Pancreas (tissue), 10 donors: ENCODE results near the gene CTCFL. TPM values are rescaled to one million over a fixed set of nuclear protein-coding genes. Genes with fewer than 3 reads are reported as not detected.

Experiments used
- ATAC-seq, 4 donors: fragments of 200-7000 bp; cut with Tn5 transposase; one replicate each; pipeline versions ENCODE4 v1.8.0 to v1.9.1; 2020; ENCODE audit warnings: mild to moderate bottlenecking in 4 of 4, moderate library complexity in 4 of 4
- DNase-seq, 6 donors: peaks; one replicate each; pipeline ENCODE4 v3.0.0-alpha.2; 2020
- FAIRE-seq: peaks from 2 replicates; lab custom pipeline; 2012; peaks lifted over from hg19 to GRCh38; lab: Jason Lieb, UNC
- H3K27ac ChIP-seq, 4 donors: fragments of 200-600 bp; sonication (generic); 1 replicate in 3 of 4; 2 replicates in 1 of 4; pipeline versions ENCODE4 v1.5.0 to v1.8.0; 2020
- H3K27me3 ChIP-seq, 4 donors: fragments of 200-600 bp; one replicate each; pipeline ENCODE4 v1.8.0; 2021
- H3K36me3 ChIP-seq, 3 donors: fragments of 200-600 bp; sonication (generic) in 1 of 3; one replicate each; pipeline versions ENCODE4 v1.5.0 to v1.8.0; 2020 to 2021
- H3K4me1 ChIP-seq, 3 donors: fragments of 200-600 bp; one replicate each; pipeline ENCODE4 v1.8.0; 2021
- H3K4me3 ChIP-seq, 4 donors: fragments of 200-600 bp; sonication (generic) in 2 of 4; one replicate each; pipeline versions ENCODE4 v1.5.0 to v1.8.0; 2020 to 2021
- H3K9me3 ChIP-seq, 4 donors: fragments of 200-600 bp; one replicate each; pipeline ENCODE4 v1.8.0; 2021
- CTCF ChIP-seq, 4 donors: fragments of 200-600 bp; sonication (generic) in 3 of 4; IDR thresholded peaks; one replicate each; pipeline versions ENCODE4 v1.5.0 to v1.8.0; 2021; ENCODE audit warnings: antibody characterized with exemption in 4 of 4
- WGBS, 2 donors: extraction: QIAGEN DNeasy Blood & Tissue Kit; methylation state at CpG; one replicate each; pipeline ENCODE4 v1.1.7; 2013; 5-methylcytosine and 5-hydroxymethylcytosine counted together
- intact Hi-C, 3 donors: fragments of 100-400 bp; cut with DNase I; formaldehyde crosslinking; loops; one replicate each; pipeline versions ENCODE4 v1.11.1 to v1.14.2; 2022
- polyA plus RNA-seq, 2 donors: library from polyadenylated mRNA; stranded (reverse); fragments of 200-250 nt; gene quantifications; one replicate each; pipeline ENCODE4 v1.2.3, GENCODE V29; 2013
- total RNA-seq, 6 donors: library from RNA; stranded (reverse); fragmentation: NEBNext Ultra II Directional in 4 of 6; extraction: Animal tissue kit (Norgen Biotek cat#: 25700) in 4 of 6; gene quantifications; one replicate each; pipeline versions ENCODE4 v1.2.1 to v1.2.4, GENCODE V29; 2021 to 2023
- donor health status: healthy with polysubstance abuse.
- donor health status: DM: no; HTN: no; CAD: no; lungs with moderate emphysema.
- donor health status: DM: no; HTN: no; CAD: no.
- donor health status: control.
- donor health status: control.
- donor health status: Bipolar disorder and iron deficiency.
- donor health status: DM: yes; HTN: yes; CAD: no.
- donor health status: DM: no; HTN: no; CAD: no.
- donor health status: DM: no; HTN: no; CAD: no.
- donor health status: DM: yes; HTN: yes; CAD: no.

The CTCFL gene
- total and polyA plus RNA-seq, 8 donors = 0.16 TPM; not detected in 7

- intact Hi-C loops = no loop called here
- Histone ChIP-seq H3K36me3 (no peaks in the 10 kb centered on the region), H3K27me3 (no peaks in the 10 kb centered on the region), H3K4me1 (no peaks in the 10 kb centered on the region), H3K9me3 (no peaks in the 10 kb centered on the region), H3K4me3 (no peak overlapping the region), H3K27ac (no peak overlapping the region)
- no peak for FAIRE-seq
- no peak for ATAC-seq
- 62 to 68% methylated on average over 9 of the region's 9 CpGs for WGBS, 2 donors
- TF ChIP-seq CTCF (IDR thresholded peaks at IDR 0.05) = no peak
- no peak for DNase-seq
These were observed 42.6 kb upstream of the CTCFL start for GRCh38 chr20:57567471-57568079.

GRCh38 chr20:57566803-57567459 is 42.0 kb upstream of the CTCFL start:
- Histone ChIP-seq H3K27me3 (no peaks in the 10 kb centered on the region), H3K4me1 (no peaks in the 10 kb centered on the region), H3K9me3 (no peaks in the 10 kb centered on the region), H3K27ac (no peak overlapping the region), H3K4me3 (no peak overlapping the region), H3K36me3 (no peaks in the 10 kb centered on the region)
- no peak for FAIRE-seq
- WGBS, 2 donors = 62 to 69% methylated on average over 10 of the region's 10 CpGs
- DNase-seq = no peak
- intact Hi-C loops = no loop called here
- TF ChIP-seq CTCF (IDR thresholded peaks at IDR 0.05) = no peak
- ATAC-seq = no peak

- ATAC-seq (no peak), FAIRE-seq (no peak), DNase-seq (no peak)
- intact Hi-C loops = no loop called here
- Histone ChIP-seq H3K4me3 (no peak overlapping the region), H3K27me3 (no peaks in the 10 kb centered on the region), H3K36me3 (no peaks in the 10 kb centered on the region), H3K27ac (no peak overlapping the region), H3K9me3 (no peaks in the 10 kb centered on the region), H3K4me1 (peaks cover under 1 to 3% (median 3%) of the 10 kb centered on the region in 3 donors)
- 24 to 25% methylated on average over 1 of the region's 1 CpG for WGBS, 2 donors
- no peak for TF ChIP-seq CTCF (IDR thresholded peaks at IDR 0.05)
These were observed 41.5 kb upstream of the CTCFL start for GRCh38 chr20:57566399-57566798.

GRCh38 chr20:57564951-57565642 is 40.2 kb upstream of the CTCFL start:
- H3K27ac ChIP-seq = no peak overlapping the region
- intact Hi-C loops = no loop called here
- no peak for ATAC-seq
- H3K4me1 ChIP-seq = peaks cover 7 to 14% (median 9%) of the 10 kb centered on the region in 3 donors
- WGBS, 2 donors = 74 to 82% methylated on average over 11 of the region's 11 CpGs
- no peak for DNase-seq
- no peak for TF ChIP-seq CTCF (IDR thresholded peaks at IDR 0.05)
- H3K9me3 ChIP-seq = no peaks in the 10 kb centered on the region
- no peaks in the 10 kb centered on the region for H3K36me3 ChIP-seq
- H3K4me3 ChIP-seq = no peak overlapping the region
- no peaks in the 10 kb centered on the region for H3K27me3 ChIP-seq
- FAIRE-seq = no peak
